ENCODE results near the gene PPID.
A peak's percentile ranks its signal among the peaks of the same experiment; 100 is the strongest.

Gene PPID

GRCh38 chr4:158739600-158739999 is 16.4 kb upstream of the PPID start:
- H3K27ac ChIP-seq (ENCODE audit: insufficient read depth, low read depth, low read length, poor library complexity, severe bottlenecking), result no peak overlapping the region
- H3K36me3 ChIP-seq (ENCODE audit: control insufficient read depth, insufficient read depth, low read length), result no peaks in the 10 kb centered on the region

DNA sequence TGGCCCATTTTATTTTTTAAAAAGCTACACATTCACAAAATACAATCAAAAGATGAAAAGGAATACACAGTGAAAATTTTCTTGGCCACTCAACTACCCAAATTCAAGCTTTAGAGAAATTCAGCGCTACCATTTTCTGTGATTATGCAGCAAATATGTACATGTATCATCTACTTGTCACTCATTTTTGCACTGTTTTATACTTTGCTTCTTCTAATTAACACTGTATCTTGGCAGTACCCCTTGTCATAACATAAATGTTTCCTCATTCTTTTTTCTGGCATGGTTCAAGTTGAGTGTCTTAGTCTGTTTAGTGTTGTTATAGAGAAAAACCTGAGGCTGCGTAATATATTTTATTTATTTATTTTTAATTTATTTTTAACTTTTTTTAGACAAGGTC is 15.7 kb upstream of the PPID start:
- Histone ChIP-seq H3K4me1 (ENCODE audit: control insufficient read depth, insufficient read depth, low read length) (no peaks in the 10 kb centered on the region), H3K36me3 (ENCODE audit: control insufficient read depth, insufficient read depth, low read length) (no peaks in the 10 kb centered on the region), H3K27me3 (ENCODE audit: control insufficient read depth, insufficient read depth, low read length, poor library complexity, severe bottlenecking) (no peaks in the 10 kb centered on the region), H3K27ac (ENCODE audit: insufficient read depth, low read depth, low read length, poor library complexity, severe bottlenecking) (no peak overlapping the region), H3K4me3 (ENCODE audit: insufficient read depth, low read depth, low read length) (no peak overlapping the region), H3K9me3 (ENCODE audit: control insufficient read depth, low read length) (no peaks in the 10 kb centered on the region)
- 91 to 95% methylated on average over 1 of the region's 2 CpGs for WGBS, 2 experiments

More at GRCh38 chr4:158739600-158739999, 16.4 kb upstream of the PPID start:
- no peak overlapping the region for H3K4me3 ChIP-seq (ENCODE audit: insufficient read depth, low read depth, low read length)
- no peaks in the 10 kb centered on the region for H3K9me3 ChIP-seq (ENCODE audit: control insufficient read depth, low read length)
- 81 to 83% methylated on average over 2 of the region's 2 CpGs for WGBS, 2 experiments
- no peaks in the 10 kb centered on the region for H3K4me1 ChIP-seq (ENCODE audit: control insufficient read depth, insufficient read depth, low read length)
- no peaks in the 10 kb centered on the region for H3K27me3 ChIP-seq (ENCODE audit: control insufficient read depth, insufficient read depth, low read length, poor library complexity, severe bottlenecking)

DNA sequence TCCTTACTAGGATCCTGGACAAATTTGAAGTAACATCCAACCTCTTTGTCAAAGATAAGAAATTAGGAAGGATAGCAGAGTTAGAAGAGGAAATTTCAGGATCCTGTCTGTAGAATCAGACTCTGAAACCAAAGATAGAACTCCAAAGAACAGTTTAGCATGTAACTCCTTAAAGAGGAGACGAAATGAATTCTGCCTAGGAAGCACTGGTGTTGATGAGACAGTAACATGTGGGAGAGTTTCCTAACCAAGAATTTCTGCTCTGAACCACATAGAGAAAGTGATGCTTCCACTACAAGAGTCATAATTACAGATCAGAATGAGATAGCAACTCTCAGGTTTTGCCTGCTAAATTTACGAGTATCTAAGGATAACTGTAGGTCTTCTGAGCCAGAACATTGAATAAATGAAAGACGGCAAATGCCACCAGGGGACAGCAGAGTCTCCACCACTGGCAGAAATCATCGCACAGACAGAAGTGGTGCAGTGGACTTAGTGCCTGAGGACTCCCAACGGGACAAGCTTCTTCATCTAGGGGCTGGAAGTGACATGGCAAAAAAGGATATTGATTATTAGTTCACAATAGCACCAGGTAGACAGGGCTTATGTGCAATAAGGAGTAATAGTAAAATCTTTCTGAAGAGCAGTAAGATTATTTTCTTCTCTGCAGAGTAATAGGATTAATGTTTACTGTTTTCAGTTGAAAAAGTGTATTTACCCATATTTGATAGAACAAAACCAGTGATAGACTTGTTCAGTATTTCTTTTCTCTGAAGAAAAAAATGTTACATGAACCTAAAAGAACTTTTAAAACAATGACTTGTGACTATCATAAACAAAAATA is 6.7 kb upstream of the PPID start:
- H3K27me3 ChIP-seq (ENCODE audit: control insufficient read depth, insufficient read depth, low read length, poor library complexity, severe bottlenecking), result no peaks in the 10 kb centered on the region
- no peak overlapping the region for H3K4me3 ChIP-seq (ENCODE audit: insufficient read depth, low read depth, low read length)
- WGBS, 2 experiments, result 64 to 68% methylated on average over 5 of the region's 5 CpGs
- no peaks in the 10 kb centered on the region for H3K36me3 ChIP-seq (ENCODE audit: control insufficient read depth, insufficient read depth, low read length)
- no peaks in the 10 kb centered on the region for H3K4me1 ChIP-seq (ENCODE audit: control insufficient read depth, insufficient read depth, low read length)
- no peaks in the 10 kb centered on the region for H3K9me3 ChIP-seq (ENCODE audit: control insufficient read depth, low read length)
- H3K27ac ChIP-seq (ENCODE audit: insufficient read depth, low read depth, low read length, poor library complexity, severe bottlenecking), result no peak overlapping the region

DNA sequence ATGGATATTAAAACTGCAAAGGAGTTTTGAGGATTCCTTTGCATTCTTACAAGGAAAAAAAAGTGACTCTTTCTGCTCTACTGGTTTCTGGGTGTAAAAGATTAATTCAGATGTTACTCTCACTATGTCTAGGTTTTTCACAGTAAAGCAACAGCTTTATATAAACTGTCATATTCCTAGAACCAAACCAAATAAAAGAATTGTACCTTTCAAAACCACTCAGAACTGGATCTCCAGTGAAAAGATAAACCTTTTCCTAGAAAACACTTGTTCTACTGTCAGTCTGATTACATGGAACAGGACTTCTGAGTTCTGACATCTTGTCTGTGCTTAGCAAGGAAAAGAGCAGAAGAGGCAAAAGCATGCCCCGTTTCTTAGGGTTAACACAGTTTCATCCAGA is 5.0 kb upstream of the PPID start:
- Histone ChIP-seq H3K9me3 (ENCODE audit: control insufficient read depth, low read length) (no peaks in the 10 kb centered on the region), H3K27ac (ENCODE audit: insufficient read depth, low read depth, low read length, poor library complexity, severe bottlenecking) (no peak overlapping the region), H3K36me3 (ENCODE audit: control insufficient read depth, insufficient read depth, low read length) (no peaks in the 10 kb centered on the region), H3K27me3 (ENCODE audit: control insufficient read depth, insufficient read depth, low read length, poor library complexity, severe bottlenecking) (no peaks in the 10 kb centered on the region), H3K4me3 (ENCODE audit: insufficient read depth, low read depth, low read length) (no peak overlapping the region), H3K4me1 (ENCODE audit: control insufficient read depth, insufficient read depth, low read length) (no peaks in the 10 kb centered on the region)
- WGBS, 2 experiments, result 75 to 88% methylated on average over 1 of the region's 1 CpG

DNA sequence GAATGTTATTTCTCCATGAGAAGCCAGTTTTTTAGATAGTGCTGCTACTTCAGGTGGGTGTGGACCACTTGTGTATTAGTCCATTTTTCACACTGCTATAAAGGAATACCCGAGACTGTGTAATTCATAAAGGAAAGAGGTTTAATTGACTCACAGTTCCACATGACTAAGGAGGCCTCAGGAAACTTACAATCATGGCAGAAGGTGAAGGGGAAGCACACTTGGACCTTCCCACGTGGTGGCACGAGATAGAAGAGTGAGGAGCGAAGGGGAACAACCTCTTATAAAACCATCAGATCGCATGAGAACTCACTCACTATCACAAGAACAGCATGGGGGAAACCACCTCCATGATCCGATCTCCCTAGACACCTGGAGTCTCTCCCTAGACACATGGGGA is 3.4 kb upstream of the PPID start:
- no peaks in the 10 kb centered on the region for H3K4me1 ChIP-seq (ENCODE audit: control insufficient read depth, insufficient read depth, low read length)
- no peaks in the 10 kb centered on the region for H3K27me3 ChIP-seq (ENCODE audit: control insufficient read depth, insufficient read depth, low read length, poor library complexity, severe bottlenecking)
- H3K27ac ChIP-seq (ENCODE audit: insufficient read depth, low read depth, low read length, poor library complexity, severe bottlenecking), result no peak overlapping the region
- WGBS, 2 experiments, result 89 to 92% methylated on average over 6 of the region's 6 CpGs
- H3K36me3 ChIP-seq (ENCODE audit: control insufficient read depth, insufficient read depth, low read length), result no peaks in the 10 kb centered on the region
- H3K4me3 ChIP-seq (ENCODE audit: insufficient read depth, low read depth, low read length), result no peak overlapping the region
- no peaks in the 10 kb centered on the region for H3K9me3 ChIP-seq (ENCODE audit: control insufficient read depth, low read length)

- Histone ChIP-seq H3K27me3 (ENCODE audit: control insufficient read depth, insufficient read depth, low read length, poor library complexity, severe bottlenecking) (no peaks in the 10 kb centered on the region), H3K27ac (ENCODE audit: insufficient read depth, low read depth, low read length, poor library complexity, severe bottlenecking) (no peak overlapping the region), H3K9me3 (ENCODE audit: control insufficient read depth, low read length) (no peaks in the 10 kb centered on the region), H3K36me3 (ENCODE audit: control insufficient read depth, insufficient read depth, low read length) (peaks cover 9% of the 10 kb centered on the region), H3K4me1 (ENCODE audit: control insufficient read depth, insufficient read depth, low read length) (no peaks in the 10 kb centered on the region), H3K4me3 (ENCODE audit: insufficient read depth, low read depth, low read length) (no peak overlapping the region)
- WGBS, 2 experiments, result 92 to 98% methylated on average over 3 of the region's 4 CpGs
These were observed 1.4 kb upstream of the PPID start for GRCh38 chr4:158724637-158725036.

DNA sequence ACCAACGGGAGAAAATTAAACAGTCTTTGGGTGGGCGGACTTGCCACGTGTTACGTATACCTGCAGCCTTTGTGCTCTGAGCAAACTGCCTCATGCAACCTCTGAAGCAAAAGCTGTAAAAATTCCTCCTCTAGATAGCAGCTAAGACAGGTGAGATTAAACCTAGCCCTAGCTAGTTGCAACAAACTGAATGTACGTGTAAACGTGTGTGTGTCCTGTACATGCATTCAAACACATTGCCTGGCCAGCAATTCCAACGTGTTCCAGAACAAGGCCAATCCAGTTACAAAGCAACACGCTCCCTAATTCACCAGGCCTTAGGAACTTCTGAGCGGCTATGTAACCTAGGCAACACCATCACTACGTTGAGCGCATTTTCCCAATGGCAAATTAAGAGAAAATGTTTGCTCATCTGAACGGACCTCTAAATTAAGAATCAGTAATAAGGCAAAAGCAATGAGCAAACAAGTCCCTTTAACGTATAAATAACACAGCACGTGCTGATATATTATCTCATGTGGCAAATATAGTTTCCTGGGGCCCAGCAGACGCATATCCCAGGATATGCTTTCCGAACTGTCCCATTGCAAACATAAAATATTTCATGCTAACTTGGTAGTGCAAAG is 792 bp downstream of the PPID start:
- WGBS, 2 experiments, result 16 to 22% methylated on average over 16 of the region's 16 CpGs
- peak overlapping the region; percentile 94 for H3K4me3 ChIP-seq (ENCODE audit: insufficient read depth, low read depth, low read length)
- H3K27ac ChIP-seq (ENCODE audit: insufficient read depth, low read depth, low read length, poor library complexity, severe bottlenecking), result peak overlapping the region; percentile 94
- H3K27me3 ChIP-seq (ENCODE audit: control insufficient read depth, insufficient read depth, low read length, poor library complexity, severe bottlenecking), result no peaks in the 10 kb centered on the region
- no peaks in the 10 kb centered on the region for H3K4me1 ChIP-seq (ENCODE audit: control insufficient read depth, insufficient read depth, low read length)
- H3K36me3 ChIP-seq (ENCODE audit: control insufficient read depth, insufficient read depth, low read length), result peaks cover 15% of the 10 kb centered on the region
- no peaks in the 10 kb centered on the region for H3K9me3 ChIP-seq (ENCODE audit: control insufficient read depth, low read length)

DNA sequence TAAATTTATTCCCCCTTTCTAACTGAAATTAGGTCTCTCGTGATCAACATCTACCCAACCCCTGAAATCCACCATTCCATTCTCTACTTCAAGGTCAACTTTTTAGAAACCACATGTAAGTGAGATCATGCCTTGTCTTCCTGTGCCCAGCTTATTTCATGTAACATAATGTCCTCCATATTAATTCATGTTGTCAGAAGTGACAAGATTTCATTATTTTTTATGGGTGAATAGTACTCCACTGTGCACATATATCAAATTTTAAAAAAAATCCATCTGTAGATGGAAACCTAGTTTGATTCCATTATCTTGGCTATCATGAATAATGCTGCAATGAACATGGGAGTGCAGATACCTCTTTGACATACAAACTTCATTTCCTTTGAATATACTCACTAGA is 1.5 kb downstream of the PPID start:
- H3K4me3 ChIP-seq (ENCODE audit: insufficient read depth, low read depth, low read length), result no peak overlapping the region
- no peaks in the 10 kb centered on the region for H3K4me1 ChIP-seq (ENCODE audit: control insufficient read depth, insufficient read depth, low read length)
- H3K9me3 ChIP-seq (ENCODE audit: control insufficient read depth, low read length), result no peaks in the 10 kb centered on the region
- H3K27me3 ChIP-seq (ENCODE audit: control insufficient read depth, insufficient read depth, low read length, poor library complexity, severe bottlenecking), result no peaks in the 10 kb centered on the region
- peaks cover 18% of the 10 kb centered on the region for H3K36me3 ChIP-seq (ENCODE audit: control insufficient read depth, insufficient read depth, low read length)
- H3K27ac ChIP-seq (ENCODE audit: insufficient read depth, low read depth, low read length, poor library complexity, severe bottlenecking), result no peak overlapping the region
- 93 to 95% methylated on average over 1 of the region's 1 CpG for WGBS, 2 experiments

DNA sequence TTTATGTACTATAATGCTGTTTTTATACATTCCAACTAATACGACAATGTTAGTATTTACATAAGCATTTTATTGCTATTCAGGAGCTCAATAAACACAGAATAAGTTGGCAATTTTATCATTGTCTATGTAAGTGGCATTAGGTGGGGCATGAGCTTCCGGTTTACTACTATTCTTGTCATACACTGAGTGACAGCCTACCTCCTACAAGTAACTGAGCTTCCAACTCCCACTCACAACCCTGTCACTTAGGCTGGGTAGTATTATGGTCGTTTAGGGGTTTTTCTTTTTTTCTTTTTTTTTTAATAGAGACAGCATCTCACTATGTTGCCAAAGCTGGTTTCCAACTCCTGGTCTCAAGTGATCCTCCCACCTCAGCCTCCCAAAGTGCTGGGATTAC is 7.4 kb downstream of the PPID start:
- Histone ChIP-seq H3K4me1 (ENCODE audit: control insufficient read depth, insufficient read depth, low read length) (no peaks in the 10 kb centered on the region), H3K36me3 (ENCODE audit: control insufficient read depth, insufficient read depth, low read length) (peaks cover 40% of the 10 kb centered on the region), H3K9me3 (ENCODE audit: control insufficient read depth, low read length) (no peaks in the 10 kb centered on the region), H3K27me3 (ENCODE audit: control insufficient read depth, insufficient read depth, low read length, poor library complexity, severe bottlenecking) (no peaks in the 10 kb centered on the region), H3K27ac (ENCODE audit: insufficient read depth, low read depth, low read length, poor library complexity, severe bottlenecking) (no peak overlapping the region), H3K4me3 (ENCODE audit: insufficient read depth, low read depth, low read length) (no peak overlapping the region)
- 75% methylated on average over 2 of the region's 3 CpGs; no CpG with 5 or more reads in 1 of the 2 experiments for WGBS, 2 experiments

GRCh38 chr4:158714937-158715336 is 8.3 kb downstream of the PPID start:
- H3K27ac ChIP-seq (ENCODE audit: insufficient read depth, low read depth, low read length, poor library complexity, severe bottlenecking), result no peak overlapping the region
- peaks cover 47% of the 10 kb centered on the region for H3K36me3 ChIP-seq (ENCODE audit: control insufficient read depth, insufficient read depth, low read length)
- no peaks in the 10 kb centered on the region for H3K4me1 ChIP-seq (ENCODE audit: control insufficient read depth, insufficient read depth, low read length)
- H3K9me3 ChIP-seq (ENCODE audit: control insufficient read depth, low read length), result no peaks in the 10 kb centered on the region
- no peaks in the 10 kb centered on the region for H3K27me3 ChIP-seq (ENCODE audit: control insufficient read depth, insufficient read depth, low read length, poor library complexity, severe bottlenecking)
- WGBS, 2 experiments, result 100% methylated on average over 1 to 4 of the region's 4 CpGs
- no peak overlapping the region for H3K4me3 ChIP-seq (ENCODE audit: insufficient read depth, low read depth, low read length)
